Neural crest cell (in vitro differentiated cells): ENCODE data around the gene TMEM26. TPM values are rescaled to one million over a fixed set of nuclear protein-coding genes. Genes with fewer than 3 reads are reported as not detected.

ENCODE experiments used
- DNase-seq: peaks from one replicate; pipeline ENCODE4 v3.0.0; 2021; ENCODE audit warnings: low read depth, mixed read lengths, low spot score
- H3K27ac Mint-ChIP-seq: one replicate; pipeline ENCODE4 v1.8.0; 2021; ENCODE audit warnings: mild to moderate bottlenecking, mixed read lengths; ENCODE audit not compliant: unreplicated experiment
- H3K27me3 Mint-ChIP-seq: 2 replicates; pipeline ENCODE4 v1.8.0; 2021; ENCODE audit warnings: low read depth, mild to moderate bottlenecking, mixed read lengths
- H3K36me3 Mint-ChIP-seq: 2 replicates; pipeline ENCODE4 v1.8.0; 2021; ENCODE audit warnings: low read depth, mild to moderate bottlenecking, mixed read lengths
- H3K4me1 Mint-ChIP-seq: 2 replicates; pipeline ENCODE4 v1.8.0; 2021; ENCODE audit warnings: mixed read lengths
- H3K4me3 Mint-ChIP-seq: one replicate; pipeline ENCODE4 v1.8.0; 2021; ENCODE audit warnings: mild to moderate bottlenecking, mixed read lengths
- H3K9me3 Mint-ChIP-seq: 2 replicates; pipeline ENCODE4 v1.8.0; 2021; ENCODE audit warnings: mixed read lengths
- total RNA-seq: library from RNA; stranded (reverse); gene quantifications from 2 replicates; pipeline ENCODE4 v1.2.1, GENCODE V29; 2021
- TF ChIP-seq, protein P1 (sequence below): fragments of 200-600 bp; sonication (generic); conservative IDR thresholded peaks from 2 replicates; pipeline ENCODE4 v1.5.0; 2021; ENCODE audit warnings: antibody characterized with exemption, mild to moderate bottlenecking

The TMEM26 gene
- total RNA-seq, 1 donor from 2014 or later, result 0.05 TPM

DNA sequence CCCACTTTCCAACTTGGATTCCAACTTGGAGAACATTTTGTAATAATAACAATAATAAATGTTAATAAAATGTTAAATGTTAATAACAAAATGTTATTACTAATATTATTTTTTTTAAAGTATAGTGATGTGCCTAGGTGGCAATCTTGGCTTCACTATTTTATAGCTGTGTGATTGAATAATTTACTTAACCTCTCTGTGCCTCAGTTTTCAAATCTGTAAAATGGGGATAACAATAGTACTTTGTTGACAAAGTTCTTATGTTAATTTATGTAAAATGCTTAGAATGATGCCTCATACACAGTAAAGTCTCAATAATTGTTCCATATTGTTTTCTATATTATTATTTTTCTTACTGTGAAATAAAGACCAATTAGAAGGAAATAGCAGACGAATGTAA is 23.3 kb upstream of the TMEM26 start:
- H3K4me3 Mint-ChIP-seq, result no peak overlapping the region
- no peak overlapping the region for H3K27ac Mint-ChIP-seq
- H3K4me1 Mint-ChIP-seq, result peaks cover 6% of the 10 kb centered on the region
- H3K9me3 Mint-ChIP-seq, result peaks cover 5% of the 10 kb centered on the region
- no peaks in the 10 kb centered on the region for H3K27me3 Mint-ChIP-seq
- no peaks in the 10 kb centered on the region for H3K36me3 Mint-ChIP-seq
- DNase-seq, result no peak
- TF ChIP-seq, protein P1, sequence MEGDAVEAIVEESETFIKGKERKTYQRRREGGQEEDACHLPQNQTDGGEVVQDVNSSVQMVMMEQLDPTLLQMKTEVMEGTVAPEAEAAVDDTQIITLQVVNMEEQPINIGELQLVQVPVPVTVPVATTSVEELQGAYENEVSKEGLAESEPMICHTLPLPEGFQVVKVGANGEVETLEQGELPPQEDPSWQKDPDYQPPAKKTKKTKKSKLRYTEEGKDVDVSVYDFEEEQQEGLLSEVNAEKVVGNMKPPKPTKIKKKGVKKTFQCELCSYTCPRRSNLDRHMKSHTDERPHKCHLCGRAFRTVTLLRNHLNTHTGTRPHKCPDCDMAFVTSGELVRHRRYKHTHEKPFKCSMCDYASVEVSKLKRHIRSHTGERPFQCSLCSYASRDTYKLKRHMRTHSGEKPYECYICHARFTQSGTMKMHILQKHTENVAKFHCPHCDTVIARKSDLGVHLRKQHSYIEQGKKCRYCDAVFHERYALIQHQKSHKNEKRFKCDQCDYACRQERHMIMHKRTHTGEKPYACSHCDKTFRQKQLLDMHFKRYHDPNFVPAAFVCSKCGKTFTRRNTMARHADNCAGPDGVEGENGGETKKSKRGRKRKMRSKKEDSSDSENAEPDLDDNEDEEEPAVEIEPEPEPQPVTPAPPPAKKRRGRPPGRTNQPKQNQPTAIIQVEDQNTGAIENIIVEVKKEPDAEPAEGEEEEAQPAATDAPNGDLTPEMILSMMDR, result no peak

DNA sequence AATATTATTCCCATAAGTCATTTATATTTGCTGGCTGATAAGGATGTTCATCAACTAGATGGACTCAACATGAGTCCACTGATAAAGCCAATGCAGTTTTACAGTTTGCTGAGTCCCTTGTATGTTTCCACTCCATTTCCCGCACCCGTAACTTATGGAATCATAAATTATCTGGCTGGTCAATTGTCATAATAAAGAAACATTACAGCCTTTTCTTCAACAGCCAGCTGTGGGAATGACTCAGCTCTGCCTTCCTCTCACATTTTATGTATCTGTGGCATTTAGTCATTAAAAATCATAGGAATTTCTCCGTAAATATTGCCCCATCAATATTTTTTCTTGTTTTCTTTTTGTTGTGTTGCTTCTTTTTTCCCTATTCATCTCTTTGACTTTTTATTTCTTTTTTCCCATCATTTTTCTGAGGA is 22.3 kb upstream of the TMEM26 start:
- H3K27me3 Mint-ChIP-seq, result no peaks in the 10 kb centered on the region
- H3K36me3 Mint-ChIP-seq, result no peaks in the 10 kb centered on the region
- TF ChIP-seq, protein P1, result no peak
- H3K4me3 Mint-ChIP-seq, result no peak overlapping the region
- DNase-seq, result no peak
- H3K27ac Mint-ChIP-seq, result no peak overlapping the region
- H3K4me1 Mint-ChIP-seq, result peaks cover 6% of the 10 kb centered on the region
- H3K9me3 Mint-ChIP-seq, result peaks cover 5% of the 10 kb centered on the region

DNA sequence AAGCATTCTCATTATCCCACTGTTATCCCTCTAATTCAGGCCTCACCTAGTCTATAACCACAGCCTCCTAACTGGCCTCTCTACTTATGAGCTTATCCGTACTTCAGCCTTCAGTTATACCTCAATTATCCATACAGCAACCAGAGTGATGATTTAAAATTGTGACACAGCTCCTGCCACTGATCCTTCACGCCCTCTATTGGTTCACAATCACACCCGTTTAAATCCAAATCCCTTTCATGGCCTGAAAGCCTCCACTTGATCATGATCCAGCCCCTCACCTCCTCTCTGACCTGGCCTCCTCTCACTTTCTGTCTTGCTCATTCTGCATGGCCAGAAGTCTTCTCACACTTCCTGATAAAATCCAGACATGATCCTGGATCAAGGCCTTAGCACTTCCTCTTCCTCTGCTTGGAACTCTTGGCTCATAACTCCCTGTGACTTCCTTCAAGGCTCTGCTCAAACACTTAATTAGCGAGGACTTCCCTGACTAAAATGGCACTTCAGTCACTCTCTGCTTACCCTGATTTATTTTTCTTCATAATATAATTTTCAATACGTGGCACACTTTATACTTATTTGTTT is 19.0 kb upstream of the TMEM26 start:
- TF ChIP-seq, protein P1, result no peak
- no peak for DNase-seq
- Mint-ChIP-seq H3K36me3 (no peaks in the 10 kb centered on the region), H3K27me3 (no peaks in the 10 kb centered on the region), H3K4me1 (peaks cover 4% of the 10 kb centered on the region), H3K9me3 (peaks cover 8% of the 10 kb centered on the region), H3K27ac (no peak overlapping the region), H3K4me3 (no peak overlapping the region)

DNA sequence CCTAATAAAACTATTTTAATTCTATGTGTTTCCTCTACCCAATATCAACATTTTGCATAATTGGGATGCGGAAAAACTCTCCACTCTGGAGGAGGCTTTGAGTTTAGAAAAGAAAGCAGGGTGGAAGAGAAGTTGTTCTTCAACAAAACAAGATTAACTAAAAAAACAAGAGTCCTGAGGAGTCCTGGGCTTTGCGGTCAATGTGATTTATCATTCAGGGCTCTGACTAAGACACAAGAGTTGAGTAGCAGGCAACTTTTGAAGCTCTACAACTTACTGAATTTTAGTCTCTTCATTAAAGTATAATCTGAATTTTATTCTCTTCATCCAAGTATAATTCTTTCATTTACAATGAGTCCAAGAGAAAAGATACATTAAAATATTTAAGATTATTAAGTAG is 18.3 kb upstream of the TMEM26 start:
- DNase-seq, result no peak
- TF ChIP-seq, protein P1, result no peak
- peaks cover 8% of the 10 kb centered on the region for H3K9me3 Mint-ChIP-seq

DNA sequence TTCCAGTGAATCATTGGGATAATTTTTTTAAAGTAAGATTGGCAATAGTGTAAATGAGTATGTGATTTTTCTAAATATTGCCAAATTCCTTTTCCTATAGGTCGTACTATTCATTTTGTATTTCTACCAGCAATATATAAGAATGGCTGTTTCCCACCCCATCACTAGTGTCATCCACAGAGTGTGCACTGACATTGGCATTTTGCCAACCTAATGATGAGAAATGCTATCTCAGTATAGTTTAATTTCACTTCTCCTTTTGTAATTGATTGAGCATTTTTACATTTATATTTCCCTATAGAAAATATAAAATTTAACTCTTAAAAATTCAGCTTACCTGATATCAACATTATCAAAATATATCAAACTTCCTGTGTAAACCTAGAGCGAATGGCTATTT is 17.6 kb upstream of the TMEM26 start:
- Mint-ChIP-seq H3K9me3 (peaks cover 8% of the 10 kb centered on the region), H3K36me3 (no peaks in the 10 kb centered on the region), H3K27me3 (no peaks in the 10 kb centered on the region), H3K27ac (no peak overlapping the region), H3K4me3 (no peak overlapping the region), H3K4me1 (peaks cover 4% of the 10 kb centered on the region)
- DNase-seq, result no peak
- TF ChIP-seq, protein P1, result no peak

More for the DNA sequence above, 18.3 kb upstream of the TMEM26 start:
- H3K27ac Mint-ChIP-seq, result no peak overlapping the region
- no peak overlapping the region for H3K4me3 Mint-ChIP-seq
- H3K27me3 Mint-ChIP-seq, result no peaks in the 10 kb centered on the region
- peaks cover 4% of the 10 kb centered on the region for H3K4me1 Mint-ChIP-seq
- no peaks in the 10 kb centered on the region for H3K36me3 Mint-ChIP-seq
